ENCODE data around the gene RPP38. TPM values are rescaled to one million over a fixed set of nuclear protein-coding genes. Genes with fewer than 3 reads are reported as not detected.
A peak's percentile ranks its signal among the peaks of the same experiment; 100 is the strongest.

Gene RPP38
- total and polyA plus RNA-seq, 2 donors (not counting 1 experiment from before 2014, with no cell fraction given) = 15.4 to 26.4 TPM

- TF ChIP-seq EZH2 (IDR thresholded peaks at IDR 0.05; ENCODE audit: low read length, missing control alignments) (no peak), CTCF (conservative IDR thresholded peaks at IDR 0.05 in 1 of 2, IDR thresholded peaks at IDR 0.05 in 1 of 2; ENCODE audit: low read depth in 1 of 2, low read length in 2 of 2) (peak in 1 of 2 donors; percentile 15)
- peak within 1 kb of the TSS; percentile 42 for H3K9ac ChIP-seq (ENCODE audit: insufficient read depth, low read length)
Observed at GRCh38 chr10:15088428-15089261, 8.5 kb upstream of the RPP38 start, which contains the start of gene ACBD7. ACBD7 (minus strand) TSS chr10:15088776; CDS start chr10:15088728, 48 bp downstream.

GRCh38 chr10:15091418-15091817 is 5.7 kb upstream of the RPP38 start:
- Histone ChIP-seq H3K36me3 (ENCODE audit: control insufficient read depth, insufficient read depth, low read length) (no peaks in the 10 kb centered on the region), H3K4me3 (replicated peaks in 1 of 4; ENCODE audit: control extremely low read depth in 1 of 4, insufficient read depth in 1 of 4, low read depth in 3 of 4, low read length in 4 of 4) (no peak overlapping the region), H3K27me3 (ENCODE audit: control insufficient read depth, insufficient read depth, low read length) (no peaks in the 10 kb centered on the region), H2AFZ (ENCODE audit: low read length) (no peak overlapping the region), H3K27ac (ENCODE audit: insufficient read depth, low read length) (no peak overlapping the region), H3K79me2 (ENCODE audit: control insufficient read depth, insufficient read depth, low read length) (no peaks in the 10 kb centered on the region), H3K9ac (ENCODE audit: insufficient read depth, low read length) (no peak overlapping the region), H3K4me2 (ENCODE audit: extremely low read depth, insufficient read depth, low read length) (no peak overlapping the region), H3K9me3 (ENCODE audit: control insufficient read depth, insufficient read depth, low read depth, low read length) (no peaks in the 10 kb centered on the region), H4K20me1 (ENCODE audit: control insufficient read depth, extremely low read depth, insufficient read depth, low read length) (no peaks in the 10 kb centered on the region), H3K4me1 (ENCODE audit: control insufficient read depth, extremely low read depth, insufficient read depth, low read length) (no peaks in the 10 kb centered on the region)
- no peak for DNase-seq (ENCODE audit: low read depth in 2 of 2)
- TF ChIP-seq CTCF (conservative IDR thresholded peaks at IDR 0.05 in 1 of 2, IDR thresholded peaks at IDR 0.05 in 1 of 2; ENCODE audit: low read depth in 1 of 2, low read length in 2 of 2) (no peak), EZH2 (IDR thresholded peaks at IDR 0.05; ENCODE audit: low read length, missing control alignments) (no peak)

More at GRCh38 chr10:15088428-15089261, 8.5 kb upstream of the RPP38 start, which contains the start of gene ACBD7:
- peaks cover 3% of the 10 kb centered on the region for H3K4me1 ChIP-seq (ENCODE audit: control insufficient read depth, extremely low read depth, insufficient read depth, low read length)
- peak; percentile 61 to 76 for DNase-seq (ENCODE audit: low read depth in 2 of 2)
- peak within 1 kb of the TSS; percentile 68 for H2AFZ ChIP-seq (ENCODE audit: low read length)
- no peaks in the 10 kb centered on the region for H3K36me3 ChIP-seq (ENCODE audit: control insufficient read depth, insufficient read depth, low read length)
- H3K4me3 ChIP-seq (replicated peaks in 1 of 4; ENCODE audit: control extremely low read depth in 1 of 4, insufficient read depth in 1 of 4, low read depth in 3 of 4, low read length in 4 of 4) = peak within 1 kb of the TSS; percentile 46 to 85 (median 65)
- no peaks in the 10 kb centered on the region for H3K27me3 ChIP-seq (ENCODE audit: control insufficient read depth, insufficient read depth, low read length)
- no peak within 1 kb of the TSS for H3K27ac ChIP-seq (ENCODE audit: insufficient read depth, low read length)
- no peaks in the 10 kb centered on the region for H3K79me2 ChIP-seq (ENCODE audit: control insufficient read depth, insufficient read depth, low read length)
- no peaks in the 10 kb centered on the region for H3K9me3 ChIP-seq (ENCODE audit: control insufficient read depth, insufficient read depth, low read depth, low read length)
- H4K20me1 ChIP-seq (ENCODE audit: control insufficient read depth, extremely low read depth, insufficient read depth, low read length) = no peaks in the 10 kb centered on the region
- H3K4me2 ChIP-seq (ENCODE audit: extremely low read depth, insufficient read depth, low read length) = peak within 1 kb of the TSS; percentile 91

- H3K27me3 ChIP-seq (ENCODE audit: control insufficient read depth, insufficient read depth, low read length) = no peaks in the 10 kb centered on the region
- H3K27ac ChIP-seq (ENCODE audit: insufficient read depth, low read length) = no peak overlapping the region
- DNase-seq (ENCODE audit: low read depth in 2 of 2) = no peak
- no peaks in the 10 kb centered on the region for H3K4me1 ChIP-seq (ENCODE audit: control insufficient read depth, extremely low read depth, insufficient read depth, low read length)
- no peaks in the 10 kb centered on the region for H4K20me1 ChIP-seq (ENCODE audit: control insufficient read depth, extremely low read depth, insufficient read depth, low read length)
- no peaks in the 10 kb centered on the region for H3K36me3 ChIP-seq (ENCODE audit: control insufficient read depth, insufficient read depth, low read length)
- H3K4me2 ChIP-seq (ENCODE audit: extremely low read depth, insufficient read depth, low read length) = no peak overlapping the region
- no peak overlapping the region for H2AFZ ChIP-seq (ENCODE audit: low read length)
- H3K4me3 ChIP-seq (replicated peaks in 1 of 4; ENCODE audit: control extremely low read depth in 1 of 4, insufficient read depth in 1 of 4, low read depth in 3 of 4, low read length in 4 of 4) = no peak overlapping the region
- TF ChIP-seq EZH2 (IDR thresholded peaks at IDR 0.05; ENCODE audit: low read length, missing control alignments) = no peak
- TF ChIP-seq CTCF (conservative IDR thresholded peaks at IDR 0.05 in 1 of 2, IDR thresholded peaks at IDR 0.05 in 1 of 2; ENCODE audit: low read depth in 1 of 2, low read length in 2 of 2) = no peak
- H3K9ac ChIP-seq (ENCODE audit: insufficient read depth, low read length) = no peak overlapping the region
- H3K9me3 ChIP-seq (ENCODE audit: control insufficient read depth, insufficient read depth, low read depth, low read length) = no peaks in the 10 kb centered on the region
- peaks cover 3% of the 10 kb centered on the region for H3K79me2 ChIP-seq (ENCODE audit: control insufficient read depth, insufficient read depth, low read length)
Observed at GRCh38 chr10:15092855-15093408, 4.2 kb upstream of the RPP38 start.
